ENCODE results near the gene JARID2. TPM values are rescaled to one million over a fixed set of nuclear protein-coding genes. Genes with fewer than 3 reads are reported as not detected.

JARID2 gene
- total and polyA plus RNA-seq, 2 of the 8 experiments (the other 6 are each of a cell fraction or from before 2014, with no cell fraction given): 60.1 to 239 TPM

GRCh38 chr6:15562977-15563376 lies 317.1 kb downstream of the JARID2 start (continued):
- TF ChIP-seq, protein P1, sequence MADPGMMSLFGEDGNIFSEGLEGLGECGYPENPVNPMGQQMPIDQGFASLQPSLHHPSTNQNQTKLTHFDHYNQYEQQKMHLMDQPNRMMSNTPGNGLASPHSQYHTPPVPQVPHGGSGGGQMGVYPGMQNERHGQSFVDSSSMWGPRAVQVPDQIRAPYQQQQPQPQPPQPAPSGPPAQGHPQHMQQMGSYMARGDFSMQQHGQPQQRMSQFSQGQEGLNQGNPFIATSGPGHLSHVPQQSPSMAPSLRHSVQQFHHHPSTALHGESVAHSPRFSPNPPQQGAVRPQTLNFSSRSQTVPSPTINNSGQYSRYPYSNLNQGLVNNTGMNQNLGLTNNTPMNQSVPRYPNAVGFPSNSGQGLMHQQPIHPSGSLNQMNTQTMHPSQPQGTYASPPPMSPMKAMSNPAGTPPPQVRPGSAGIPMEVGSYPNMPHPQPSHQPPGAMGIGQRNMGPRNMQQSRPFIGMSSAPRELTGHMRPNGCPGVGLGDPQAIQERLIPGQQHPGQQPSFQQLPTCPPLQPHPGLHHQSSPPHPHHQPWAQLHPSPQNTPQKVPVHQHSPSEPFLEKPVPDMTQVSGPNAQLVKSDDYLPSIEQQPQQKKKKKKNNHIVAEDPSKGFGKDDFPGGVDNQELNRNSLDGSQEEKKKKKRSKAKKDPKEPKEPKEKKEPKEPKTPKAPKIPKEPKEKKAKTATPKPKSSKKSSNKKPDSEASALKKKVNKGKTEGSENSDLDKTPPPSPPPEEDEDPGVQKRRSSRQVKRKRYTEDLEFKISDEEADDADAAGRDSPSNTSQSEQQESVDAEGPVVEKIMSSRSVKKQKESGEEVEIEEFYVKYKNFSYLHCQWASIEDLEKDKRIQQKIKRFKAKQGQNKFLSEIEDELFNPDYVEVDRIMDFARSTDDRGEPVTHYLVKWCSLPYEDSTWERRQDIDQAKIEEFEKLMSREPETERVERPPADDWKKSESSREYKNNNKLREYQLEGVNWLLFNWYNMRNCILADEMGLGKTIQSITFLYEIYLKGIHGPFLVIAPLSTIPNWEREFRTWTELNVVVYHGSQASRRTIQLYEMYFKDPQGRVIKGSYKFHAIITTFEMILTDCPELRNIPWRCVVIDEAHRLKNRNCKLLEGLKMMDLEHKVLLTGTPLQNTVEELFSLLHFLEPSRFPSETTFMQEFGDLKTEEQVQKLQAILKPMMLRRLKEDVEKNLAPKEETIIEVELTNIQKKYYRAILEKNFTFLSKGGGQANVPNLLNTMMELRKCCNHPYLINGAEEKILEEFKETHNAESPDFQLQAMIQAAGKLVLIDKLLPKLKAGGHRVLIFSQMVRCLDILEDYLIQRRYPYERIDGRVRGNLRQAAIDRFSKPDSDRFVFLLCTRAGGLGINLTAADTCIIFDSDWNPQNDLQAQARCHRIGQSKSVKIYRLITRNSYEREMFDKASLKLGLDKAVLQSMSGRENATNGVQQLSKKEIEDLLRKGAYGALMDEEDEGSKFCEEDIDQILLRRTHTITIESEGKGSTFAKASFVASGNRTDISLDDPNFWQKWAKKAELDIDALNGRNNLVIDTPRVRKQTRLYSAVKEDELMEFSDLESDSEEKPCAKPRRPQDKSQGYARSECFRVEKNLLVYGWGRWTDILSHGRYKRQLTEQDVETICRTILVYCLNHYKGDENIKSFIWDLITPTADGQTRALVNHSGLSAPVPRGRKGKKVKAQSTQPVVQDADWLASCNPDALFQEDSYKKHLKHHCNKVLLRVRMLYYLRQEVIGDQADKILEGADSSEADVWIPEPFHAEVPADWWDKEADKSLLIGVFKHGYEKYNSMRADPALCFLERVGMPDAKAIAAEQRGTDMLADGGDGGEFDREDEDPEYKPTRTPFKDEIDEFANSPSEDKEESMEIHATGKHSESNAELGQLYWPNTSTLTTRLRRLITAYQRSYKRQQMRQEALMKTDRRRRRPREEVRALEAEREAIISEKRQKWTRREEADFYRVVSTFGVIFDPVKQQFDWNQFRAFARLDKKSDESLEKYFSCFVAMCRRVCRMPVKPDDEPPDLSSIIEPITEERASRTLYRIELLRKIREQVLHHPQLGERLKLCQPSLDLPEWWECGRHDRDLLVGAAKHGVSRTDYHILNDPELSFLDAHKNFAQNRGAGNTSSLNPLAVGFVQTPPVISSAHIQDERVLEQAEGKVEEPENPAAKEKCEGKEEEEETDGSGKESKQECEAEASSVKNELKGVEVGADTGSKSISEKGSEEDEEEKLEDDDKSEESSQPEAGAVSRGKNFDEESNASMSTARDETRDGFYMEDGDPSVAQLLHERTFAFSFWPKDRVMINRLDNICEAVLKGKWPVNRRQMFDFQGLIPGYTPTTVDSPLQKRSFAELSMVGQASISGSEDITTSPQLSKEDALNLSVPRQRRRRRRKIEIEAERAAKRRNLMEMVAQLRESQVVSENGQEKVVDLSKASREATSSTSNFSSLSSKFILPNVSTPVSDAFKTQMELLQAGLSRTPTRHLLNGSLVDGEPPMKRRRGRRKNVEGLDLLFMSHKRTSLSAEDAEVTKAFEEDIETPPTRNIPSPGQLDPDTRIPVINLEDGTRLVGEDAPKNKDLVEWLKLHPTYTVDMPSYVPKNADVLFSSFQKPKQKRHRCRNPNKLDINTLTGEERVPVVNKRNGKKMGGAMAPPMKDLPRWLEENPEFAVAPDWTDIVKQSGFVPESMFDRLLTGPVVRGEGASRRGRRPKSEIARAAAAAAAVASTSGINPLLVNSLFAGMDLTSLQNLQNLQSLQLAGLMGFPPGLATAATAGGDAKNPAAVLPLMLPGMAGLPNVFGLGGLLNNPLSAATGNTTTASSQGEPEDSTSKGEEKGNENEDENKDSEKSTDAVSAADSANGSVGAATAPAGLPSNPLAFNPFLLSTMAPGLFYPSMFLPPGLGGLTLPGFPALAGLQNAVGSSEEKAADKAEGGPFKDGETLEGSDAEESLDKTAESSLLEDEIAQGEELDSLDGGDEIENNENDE (IDR thresholded peaks at IDR 0.05; ENCODE audit: insufficient replicate concordance, low read length): no peak
- TF ChIP-seq GTF2F1 (IDR thresholded peaks at IDR 0.05; ENCODE audit: borderline replicate concordance, low read depth, low read length) (no peak), RAD21 (IDR thresholded peaks at IDR 0.05 in 1 of 2, conservative IDR thresholded peaks at IDR 0.05 in 1 of 2; ENCODE audit: low read depth in 2 of 2, low read length in 2 of 2) (no peak), POLR2A (IDR thresholded peaks at IDR 0.05; ENCODE audit: control extremely low read depth in 1 of 2, low read depth in 2 of 2, low read length in 2 of 2) (no peak)
